NCI-H2029 (cell line): ENCODE measurements around the gene LRRC51.
"Not testable (repeated sequence)": the region's sequence is repeated elsewhere in the genome, so short reads cannot be mapped to it uniquely, and the experiment has no call there.

ENCODE experiments used
- DNase-seq: peaks from one replicate; lab custom pipeline; 2025; lab: John Stamatoyannopoulos, UW

LRRC51 gene

DNA sequence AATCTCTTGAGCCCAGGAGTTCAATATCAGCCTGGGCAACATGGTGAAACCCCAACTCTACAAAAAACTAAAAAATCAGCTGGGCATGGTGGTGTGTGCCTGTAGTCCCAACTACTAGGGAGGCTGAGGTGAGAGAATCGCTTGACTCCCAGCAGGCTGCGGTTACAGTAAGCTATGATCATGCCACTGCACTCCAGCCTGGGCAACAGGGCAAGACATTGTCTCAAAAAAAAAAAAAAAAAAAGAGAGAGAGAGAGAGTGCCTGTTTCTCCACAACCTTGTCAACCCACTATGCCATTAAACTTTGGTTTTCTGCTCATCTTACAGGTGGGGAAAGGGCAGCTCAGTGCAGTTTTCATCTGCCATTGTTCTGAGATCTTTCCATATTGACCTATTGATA is 60.0 kb downstream of the LRRC51 start:
- no peak for DNase-seq

DNA sequence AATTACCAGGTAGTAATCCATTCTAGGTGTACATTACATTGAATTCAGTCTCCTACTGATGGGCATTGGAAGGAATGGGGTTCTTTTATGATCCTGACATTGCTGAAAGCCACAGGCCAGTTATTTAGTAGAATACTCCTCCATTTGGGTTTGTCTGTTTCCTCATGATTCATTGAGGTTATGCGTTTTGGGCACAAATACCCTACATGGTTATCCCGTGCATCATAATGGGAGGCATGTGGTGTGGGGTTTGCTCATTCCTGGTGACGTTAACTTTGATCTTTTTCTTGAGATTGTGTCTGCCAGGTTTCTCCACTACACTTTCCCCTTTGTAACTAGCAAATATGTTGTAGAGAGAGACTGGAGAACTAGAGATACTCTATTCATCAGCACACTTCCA is 60.4 kb downstream of the LRRC51 start:
- DNase-seq: no peak

DNA sequence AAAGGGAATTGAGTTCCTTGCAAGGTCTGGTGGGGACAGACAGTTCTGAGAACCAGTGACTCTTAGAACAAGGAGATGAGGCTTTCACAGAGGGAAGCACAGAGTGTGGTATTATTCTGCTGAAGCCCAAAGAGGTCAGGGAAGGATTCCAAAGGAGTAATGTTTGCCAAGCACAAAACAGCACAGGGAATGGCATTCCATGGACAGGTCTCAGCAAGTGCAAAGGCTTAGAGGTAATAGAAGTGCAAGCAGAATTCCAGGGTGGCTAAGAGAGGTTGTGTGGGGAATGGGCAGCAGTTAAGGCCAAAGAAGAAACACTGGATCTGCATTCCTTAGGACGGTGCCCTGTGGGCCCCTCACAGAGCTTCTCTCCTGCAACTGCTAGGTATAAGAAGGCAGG is 61.4 kb downstream of the LRRC51 start:
- not testable (repeated sequence) for DNase-seq

DNA sequence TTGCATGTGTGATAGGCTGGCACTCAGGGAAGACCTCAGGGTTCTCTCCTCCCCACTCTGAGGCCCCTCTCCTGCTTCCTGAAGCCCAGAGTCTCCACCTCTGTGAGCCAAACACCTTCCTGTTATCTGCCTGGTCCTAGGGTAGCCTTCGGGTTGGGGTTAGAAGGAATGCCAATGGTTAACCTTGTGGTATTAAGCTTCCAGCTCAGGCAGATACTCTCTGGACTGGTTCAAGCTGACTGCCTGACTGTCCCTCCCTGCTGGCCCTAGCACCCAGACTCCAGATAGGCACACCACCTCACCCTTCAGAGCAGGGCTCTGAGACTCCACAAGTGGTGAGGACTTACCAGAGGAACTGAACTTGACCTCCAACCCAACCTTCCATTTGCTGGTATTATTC is 61.9 kb downstream of the LRRC51 start:
- DNase-seq: not testable (repeated sequence)

DNA sequence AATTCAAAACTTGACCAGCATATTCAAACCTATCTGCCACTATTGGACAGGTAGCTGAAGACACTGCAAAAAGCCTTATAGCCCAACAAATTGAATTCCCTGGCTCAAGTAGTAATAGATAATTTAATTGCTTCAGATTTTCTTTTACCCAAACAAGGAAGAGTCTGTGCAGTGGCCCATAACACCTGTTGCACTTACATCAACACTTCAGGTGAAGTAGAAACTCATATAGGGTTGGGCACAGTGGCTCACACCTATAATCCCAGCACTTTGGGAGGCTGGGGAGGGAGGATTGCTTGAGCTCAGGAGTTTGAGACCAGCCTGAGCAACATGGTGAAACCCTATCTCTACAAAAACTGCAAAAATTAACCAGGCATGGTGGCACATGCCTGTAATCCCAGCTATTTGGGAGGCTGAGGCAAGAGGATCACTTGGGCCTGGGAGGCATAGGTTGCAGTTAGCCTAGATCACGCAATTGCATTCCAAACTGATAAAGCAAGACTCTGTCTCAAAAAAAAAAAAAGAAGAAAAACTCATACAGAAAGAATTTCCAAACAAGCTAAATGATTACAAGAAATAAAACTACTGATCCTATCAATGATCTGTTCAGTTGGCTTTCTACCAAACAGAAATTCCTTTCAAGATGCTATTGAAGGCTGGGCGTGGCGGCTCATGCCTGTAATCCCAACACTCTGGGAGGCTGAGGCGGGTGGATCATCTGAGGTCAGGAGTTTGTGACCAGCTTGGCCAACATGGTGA is 64.3 kb downstream of the LRRC51 start:
- no peak for DNase-seq
